MM.1S (cell line): ENCODE measurements around the gene DDX31.

Experiments
- CTCF ChIP-seq: fragments of 300-600 bp; sonication (generic); IDR thresholded peaks from 2 replicates; pipeline ENCODE4 v1.5.1; 2016; ENCODE audit warnings: antibody characterized with exemption, low read length, mixed read lengths
- EZH2 ChIP-seq: fragments of 300-600 bp; sonication (generic); optimal IDR thresholded peaks from 2 replicates; pipeline ENCODE3; 2017; ENCODE audit warnings: low read depth, mild to moderate bottlenecking, antibody characterized with exemption, low read length, mixed read lengths
- EZH2phosphoT487 ChIP-seq: fragments of 300-600 bp; sonication (generic); IDR thresholded peaks from 2 replicates; pipeline ENCODE4 v1.6.1; 2018; ENCODE audit warnings: antibody characterized with exemption, low read length

- TF ChIP-seq CTCF, result no peak
- TF ChIP-seq EZH2, result no peak
- TF ChIP-seq EZH2phosphoT487, result no peak
Observed at GRCh38 chr9:132590037-132590317, 79.8 kb downstream of the DDX31 start.
